Panc1 (cell line): ENCODE measurements around the gene EXOSC3. TPM values are rescaled to one million over a fixed set of nuclear protein-coding genes. Genes with fewer than 3 reads are reported as not detected.

ENCODE experiments used
- total RNA-seq: library from RNA; stranded (reverse); gene quantifications from one replicate; pipeline ENCODE4 v1.2.1, GENCODE V29; 2021; ENCODE audit not compliant: unreplicated experiment

Gene EXOSC3
- total RNA-seq, 1 experiment from 2014 or later, result 45.3 TPM

Other genes starting within 250 kb of the EXOSC3 start
- gene FBXO10, start 208.7 kb downstream of the EXOSC3 start, total RNA-seq, result 39.8 TPM
- 333 TPM for gene TOMM5, start 192.5 kb downstream of the EXOSC3 start, total RNA-seq
- gene FRMPD1, start 134.1 kb downstream of the EXOSC3 start, total RNA-seq, result 0.21 TPM
- gene TRMT10B, start 31.3 kb downstream of the EXOSC3 start, total RNA-seq, result 9.8 TPM
- 18.5 TPM for gene DCAF10, start 15.7 kb upstream of the EXOSC3 start, total RNA-seq
- gene SLC25A51, start 119.1 kb upstream of the EXOSC3 start, total RNA-seq, result 23.4 TPM